ENCODE data around the gene FRMD5. TPM values are rescaled to one million over a fixed set of nuclear protein-coding genes. Genes with fewer than 3 reads are reported as not detected.
"Not testable (repeated sequence)": the region's sequence is repeated elsewhere in the genome, so short reads cannot be mapped to it uniquely, and the experiment has no call there.

Gene FRMD5
- total RNA-seq (2014; rRNA removed; shearing (Covaris generic)): 4.3 and 5.8 TPM in 2 replicates

DNA sequence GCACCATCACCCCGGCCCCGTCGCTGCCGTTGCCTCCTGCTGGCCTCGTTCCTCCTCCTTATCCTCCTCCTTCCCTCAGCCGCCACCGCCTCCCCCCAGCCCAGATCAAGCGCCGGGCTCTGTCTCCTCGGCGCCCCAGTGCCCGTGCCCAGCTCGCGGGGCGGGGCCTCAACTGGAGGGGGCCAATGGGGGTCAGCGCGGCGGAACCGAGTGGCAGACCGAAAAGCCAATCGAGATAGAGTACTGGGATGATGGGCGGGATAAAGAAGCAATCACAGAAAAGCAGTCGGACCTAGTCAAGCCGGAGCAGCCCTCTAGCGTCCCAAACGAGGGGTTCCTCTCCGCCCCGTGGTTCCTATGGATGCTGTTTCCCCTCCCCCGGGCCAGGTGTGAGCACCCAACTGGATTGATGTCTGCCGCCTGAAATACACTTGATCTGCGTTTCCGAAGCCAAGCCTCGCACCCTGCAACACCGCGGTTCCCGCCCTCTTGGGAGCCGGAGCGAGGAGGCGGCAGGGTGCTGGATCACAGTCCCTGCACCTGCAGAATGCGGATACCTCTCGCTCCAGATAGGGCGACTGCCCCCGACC lies at the start of gene FRMD5:
FRMD5 (minus strand) TSS at position 121 of the 590 bp plus-strand sequence.
- peak; percentile 99 for DNase-seq (ENCODE audit: low spot score)

DNA sequence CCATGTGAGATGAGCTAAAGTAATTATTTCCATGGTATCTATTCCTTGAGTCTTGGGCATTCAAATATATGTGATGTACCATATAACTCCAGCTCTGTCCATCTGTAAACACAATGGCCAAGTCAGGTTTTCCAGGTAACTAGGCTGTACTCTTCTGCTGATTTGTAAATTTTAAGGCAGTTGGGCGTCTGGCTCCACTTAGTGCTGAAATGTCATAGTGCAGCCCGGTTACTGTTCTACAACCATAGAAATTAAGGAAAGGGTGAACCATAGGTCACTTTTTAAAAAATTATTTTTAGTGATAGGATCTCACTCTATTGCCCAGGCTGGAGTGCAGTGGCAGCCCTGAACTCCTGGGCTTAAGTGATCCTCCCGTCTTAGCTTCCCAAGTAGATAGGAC lies 48.8 kb upstream of the FRMD5 start:
- DNase-seq (ENCODE audit: low spot score): peak; percentile 36

DNA sequence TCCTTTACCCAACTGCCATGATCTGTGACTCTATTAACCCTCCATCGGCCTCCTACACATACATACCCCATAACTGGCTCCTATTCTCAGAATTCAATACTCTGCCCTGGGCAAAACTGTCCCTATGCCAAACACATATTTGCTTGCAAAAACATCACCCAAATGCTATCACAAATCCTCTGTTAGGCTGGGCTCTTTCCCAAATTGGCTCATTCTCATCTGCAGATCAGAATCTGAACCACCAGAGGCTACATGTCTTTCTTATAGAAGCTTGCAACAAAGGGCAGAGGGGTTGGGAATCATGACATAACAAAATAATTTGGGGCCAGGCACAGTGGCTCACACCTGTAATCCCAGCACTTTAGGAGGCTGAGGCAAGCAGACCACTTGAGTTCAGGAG lies 48.1 kb upstream of the FRMD5 start:
- DNase-seq (ENCODE audit: low spot score): no peak

DNA sequence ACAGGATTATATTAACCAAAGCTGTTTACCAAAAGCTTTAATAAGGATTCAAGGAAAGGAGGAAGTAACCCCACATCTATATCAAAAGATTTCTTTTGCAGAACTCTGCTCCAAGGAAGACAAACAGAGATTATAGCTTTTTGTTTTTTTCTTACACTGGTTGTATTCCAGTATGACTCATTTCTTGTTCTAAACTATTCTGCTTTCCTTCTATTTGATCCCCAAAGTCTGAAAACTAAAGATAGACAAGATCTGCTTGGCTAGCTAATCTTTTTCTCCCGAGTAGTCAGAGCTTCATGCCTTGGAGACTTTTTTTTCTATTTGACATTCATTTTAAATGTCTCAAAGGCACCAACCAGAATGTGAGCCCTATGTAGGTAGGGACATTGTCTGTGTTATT lies 36.8 kb upstream of the FRMD5 start:
- no peak for DNase-seq (ENCODE audit: low spot score)

DNA sequence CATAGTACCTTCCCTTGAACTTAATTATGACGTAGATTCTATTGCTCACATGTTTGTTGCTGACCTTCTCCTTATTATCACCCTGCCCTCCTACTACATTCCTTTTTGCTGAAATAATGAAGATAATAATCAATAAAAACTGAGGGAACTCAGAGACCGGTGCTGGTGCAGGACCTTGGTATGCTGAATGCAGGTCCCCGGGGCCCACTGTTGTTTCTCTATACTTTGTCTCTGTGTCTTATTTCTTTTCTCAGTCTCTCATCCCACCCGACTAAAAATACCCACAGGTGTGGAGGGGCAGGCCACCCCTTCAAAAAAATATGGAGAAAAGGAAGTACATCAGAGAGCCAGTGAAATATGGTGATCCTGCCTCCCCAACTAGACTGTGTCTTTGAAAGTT lies 34.2 kb upstream of the FRMD5 start:
- DNase-seq (ENCODE audit: low spot score): not testable (repeated sequence)

DNA sequence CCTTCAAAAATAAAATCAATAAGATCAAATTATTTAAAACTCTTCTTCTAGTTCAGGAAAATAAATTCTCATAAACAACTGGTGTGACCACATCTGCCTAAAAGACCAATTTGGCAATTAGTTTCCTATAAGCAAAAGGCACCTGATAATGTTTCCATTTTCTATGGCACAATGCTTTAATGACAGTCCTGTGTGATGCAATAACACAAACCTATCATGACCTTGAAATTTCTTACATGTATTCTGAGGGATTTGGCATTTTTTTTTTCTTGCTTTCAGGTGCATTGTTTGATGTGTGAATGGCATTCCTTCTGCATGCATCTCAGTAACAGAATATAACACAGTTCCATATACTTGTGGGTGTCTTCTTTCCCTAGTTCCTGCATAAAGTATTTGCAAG lies 32.5 kb upstream of the FRMD5 start:
- no peak for DNase-seq (ENCODE audit: low spot score)

DNA sequence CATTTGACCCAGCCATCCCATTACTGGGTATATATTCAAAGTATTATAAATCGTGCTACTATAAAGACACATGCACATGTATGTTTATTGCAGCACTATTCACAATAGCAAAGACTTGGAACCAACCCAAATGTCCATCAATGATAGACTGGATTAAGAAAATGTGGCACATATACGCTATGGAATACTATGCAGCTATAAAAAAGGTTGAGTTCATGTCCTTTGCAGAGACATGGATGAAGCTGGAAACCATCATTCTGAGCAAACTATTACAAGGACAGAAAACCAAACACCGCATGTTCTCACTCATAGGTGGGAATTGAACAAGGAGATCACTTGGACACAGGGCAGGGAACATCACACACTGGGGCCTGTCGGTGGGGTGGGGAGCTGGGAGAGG lies 31.9 kb upstream of the FRMD5 start:
- DNase-seq (ENCODE audit: low spot score): not testable (repeated sequence)

DNA sequence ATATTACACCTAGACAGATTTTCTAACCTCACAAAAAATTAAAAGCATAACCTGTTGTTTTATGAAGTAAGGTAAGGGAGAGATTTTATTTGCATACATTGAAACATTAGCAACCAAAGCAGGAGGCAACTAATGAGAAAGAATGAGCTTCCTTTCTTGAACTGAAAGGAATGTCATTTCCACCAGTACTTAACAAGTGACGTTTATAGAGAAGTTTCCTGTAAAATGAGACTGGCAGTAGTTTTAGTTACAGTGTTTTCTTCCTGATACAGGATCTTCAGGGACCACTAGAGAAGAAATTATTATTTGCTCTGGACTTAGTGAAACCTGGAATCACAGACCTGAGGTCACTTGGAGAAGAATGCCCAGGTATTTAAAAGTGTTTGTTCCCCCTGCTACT lies 27.4 kb upstream of the FRMD5 start:
- DNase-seq (ENCODE audit: low spot score): no peak

DNA sequence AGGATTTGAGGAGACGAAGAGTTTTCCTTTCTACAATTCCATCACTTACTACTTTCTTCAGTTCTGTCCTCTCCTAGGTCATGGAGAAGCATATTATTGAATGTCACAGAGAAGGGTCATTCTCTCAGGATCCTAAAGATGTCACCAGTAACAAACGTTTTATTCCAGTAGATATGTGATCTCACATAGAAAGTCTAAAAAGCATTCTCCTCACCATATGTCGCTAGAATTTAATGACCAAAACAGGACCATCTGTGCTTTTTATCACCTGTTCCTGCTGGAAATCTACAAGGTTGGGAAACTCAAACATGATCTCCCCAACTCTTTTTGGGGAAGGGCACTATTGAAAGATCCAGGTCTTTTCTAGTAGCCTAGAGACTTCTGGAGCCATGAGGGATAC lies 24.0 kb upstream of the FRMD5 start:
- no peak for DNase-seq (ENCODE audit: low spot score)

DNA sequence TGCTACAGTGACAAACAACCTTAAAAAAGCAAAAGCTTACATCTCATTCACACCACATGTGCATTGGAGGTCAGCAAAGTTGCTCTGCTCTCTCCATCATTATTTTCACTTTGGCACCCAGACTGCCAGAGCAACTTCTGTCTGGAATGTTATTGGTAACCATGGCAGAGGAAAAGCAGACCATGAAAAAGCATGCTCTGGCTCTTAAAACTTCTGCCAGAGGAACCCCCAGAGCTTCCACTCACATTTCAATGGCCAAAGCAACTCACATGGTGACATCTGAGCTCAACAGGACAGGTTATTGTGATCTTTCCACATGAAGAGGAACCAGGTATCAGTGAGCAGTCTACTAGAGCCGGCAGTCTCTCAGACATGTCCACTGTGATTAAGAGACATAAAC lies 21.9 kb upstream of the FRMD5 start:
- no peak for DNase-seq (ENCODE audit: low spot score)

DNA sequence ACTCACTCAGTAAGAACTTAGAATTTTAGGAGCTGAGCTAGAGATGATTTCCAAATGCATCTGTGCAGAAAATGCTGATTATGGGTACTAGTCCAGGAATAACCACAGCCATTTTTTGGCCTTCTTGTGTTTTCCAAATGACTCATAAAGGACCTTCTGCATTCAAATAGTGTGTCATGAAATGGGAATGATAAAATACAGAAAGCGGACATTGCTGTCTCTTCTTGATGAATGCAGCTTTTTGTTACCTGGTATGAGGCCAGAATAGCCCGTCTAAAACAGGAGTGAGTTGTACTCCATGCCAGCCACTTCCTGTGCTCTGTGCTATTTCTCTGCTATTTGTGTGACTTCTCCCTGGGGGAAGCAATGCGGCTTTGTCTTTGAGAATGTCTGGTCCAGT lies 20.5 kb upstream of the FRMD5 start:
- no peak for DNase-seq (ENCODE audit: low spot score)

DNA sequence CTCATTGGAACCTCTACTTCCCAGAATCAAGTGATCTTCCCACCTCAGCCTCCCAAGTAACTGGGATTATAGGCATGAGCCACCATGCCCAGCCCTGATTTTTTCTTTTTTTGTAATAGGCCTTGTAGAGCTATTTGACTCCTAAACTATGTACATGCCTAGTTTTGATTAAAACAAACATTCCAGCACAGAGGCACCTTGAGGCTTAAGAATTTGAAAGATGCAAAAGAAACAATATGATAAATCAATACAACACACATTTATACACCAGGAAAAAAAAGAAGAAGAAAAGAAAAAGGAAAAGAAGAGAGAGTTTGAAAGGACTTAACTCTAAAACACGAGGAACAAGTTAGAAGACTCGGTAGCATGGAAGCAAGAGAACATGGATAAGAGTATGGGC lies 13.9 kb upstream of the FRMD5 start:
- no peak for DNase-seq (ENCODE audit: low spot score)

DNA sequence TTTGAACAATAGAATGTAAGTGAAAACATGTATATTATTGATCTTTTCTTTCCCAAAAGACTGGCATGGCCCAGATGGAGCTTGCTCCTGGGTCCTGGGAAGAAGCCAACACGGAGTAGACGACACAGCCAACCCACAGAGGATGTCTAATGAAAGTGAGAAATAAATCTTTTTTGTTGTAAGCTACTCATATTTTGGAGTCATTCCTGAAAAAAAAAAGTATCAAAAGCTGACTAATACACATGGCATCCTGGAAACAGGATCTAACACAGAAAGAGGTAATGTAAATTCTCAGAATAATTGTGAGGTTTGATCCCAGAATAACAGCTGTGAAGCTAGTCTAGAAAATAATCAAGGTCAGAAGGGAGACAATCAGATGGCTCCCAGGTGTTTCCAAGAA lies 12.6 kb upstream of the FRMD5 start:
- DNase-seq (ENCODE audit: low spot score): no peak

DNA sequence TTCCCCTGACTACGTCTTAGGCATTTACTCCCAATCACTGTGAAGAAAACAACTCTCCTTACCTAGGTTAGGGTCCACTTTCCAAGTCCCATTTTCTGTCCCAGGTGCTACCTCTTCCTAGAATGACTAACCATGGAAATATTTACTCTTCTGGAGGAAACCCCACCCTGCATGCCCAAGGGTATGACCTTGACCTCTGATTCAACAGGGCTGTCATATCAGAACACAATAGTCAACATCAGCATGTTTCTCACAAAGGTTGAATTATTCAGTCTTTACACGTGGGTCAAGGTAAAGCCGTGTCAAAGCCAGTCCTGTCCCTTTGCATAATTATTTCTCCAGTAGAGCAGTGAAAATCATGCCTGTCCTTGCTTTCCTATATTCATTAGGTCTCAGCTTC lies 4.3 kb upstream of the FRMD5 start:
- no peak for DNase-seq (ENCODE audit: low spot score)

DNA sequence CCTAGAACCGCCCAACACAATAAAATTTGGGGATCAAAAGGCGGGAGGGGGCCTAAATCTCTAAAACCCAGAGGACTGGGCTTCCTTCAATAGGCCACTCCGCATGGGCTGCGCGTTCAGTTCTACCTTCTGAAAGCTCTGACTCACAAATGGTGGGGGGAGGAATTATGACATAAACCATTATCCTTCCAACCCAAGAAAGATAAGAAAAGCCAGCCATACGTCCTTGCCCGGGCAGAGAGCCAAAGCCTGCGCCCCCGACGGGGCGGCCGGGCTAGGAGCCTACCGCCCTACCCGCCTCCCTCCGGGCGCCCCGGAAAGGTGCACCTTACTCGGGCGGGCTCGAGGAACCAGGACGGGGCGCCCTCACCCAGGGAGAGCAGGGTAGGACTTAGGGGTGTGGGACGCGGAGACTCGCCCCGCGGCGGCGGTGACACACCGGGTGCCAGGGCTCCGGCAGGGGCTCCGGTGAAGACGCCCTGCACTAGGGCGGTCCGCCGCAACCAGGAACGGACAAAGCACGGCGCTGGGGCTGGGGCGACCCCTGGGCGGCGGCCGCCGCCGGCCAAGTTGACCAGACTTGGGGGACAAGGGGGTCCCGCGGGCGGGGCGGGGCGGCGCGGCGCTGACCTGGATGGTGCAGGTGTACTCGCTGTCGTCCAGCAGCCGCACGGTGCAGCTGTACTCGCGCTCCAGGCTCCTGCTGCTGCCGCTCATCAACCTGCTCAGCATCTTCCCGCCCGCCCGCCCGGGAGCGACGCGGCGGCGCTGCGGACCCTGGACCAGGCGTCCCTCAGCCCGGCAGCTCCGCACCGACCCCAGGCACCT lies 534 bp downstream of the FRMD5 start:
- DNase-seq (ENCODE audit: low spot score): peak; percentile 77

DNA sequence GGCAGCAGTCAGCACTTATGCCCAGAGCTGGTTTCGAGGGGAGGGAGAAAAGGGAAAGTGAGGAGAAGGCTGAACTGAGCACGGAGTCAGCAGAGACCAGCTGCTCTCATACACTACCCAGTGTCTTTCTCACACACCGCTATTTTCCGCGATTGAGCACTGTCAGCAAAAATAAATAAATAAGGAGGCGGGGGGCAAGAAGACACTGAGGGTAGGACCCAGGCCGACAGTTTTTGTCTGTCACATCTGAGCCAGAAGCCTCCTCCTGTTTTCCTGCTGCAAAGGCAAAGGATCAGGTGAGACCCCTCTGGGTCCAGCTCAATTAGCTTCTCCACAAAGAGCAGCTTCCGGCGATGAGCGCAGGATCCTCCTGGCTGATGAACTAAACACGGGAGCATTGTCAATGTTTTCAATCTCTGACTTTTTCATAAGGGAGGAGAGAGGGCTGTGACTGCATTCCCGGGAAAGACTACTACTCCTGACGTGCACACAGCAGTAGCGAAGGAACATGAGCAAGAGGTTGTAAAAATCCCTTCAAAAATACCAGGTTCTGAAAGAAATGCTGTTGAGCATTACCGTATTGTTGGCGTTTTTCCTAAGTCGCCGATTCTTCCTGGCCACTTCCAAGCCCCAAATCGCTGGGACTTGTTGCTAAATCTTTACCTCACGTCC lies 1.3 kb downstream of the FRMD5 start:
- no peak for DNase-seq (ENCODE audit: low spot score)

DNA sequence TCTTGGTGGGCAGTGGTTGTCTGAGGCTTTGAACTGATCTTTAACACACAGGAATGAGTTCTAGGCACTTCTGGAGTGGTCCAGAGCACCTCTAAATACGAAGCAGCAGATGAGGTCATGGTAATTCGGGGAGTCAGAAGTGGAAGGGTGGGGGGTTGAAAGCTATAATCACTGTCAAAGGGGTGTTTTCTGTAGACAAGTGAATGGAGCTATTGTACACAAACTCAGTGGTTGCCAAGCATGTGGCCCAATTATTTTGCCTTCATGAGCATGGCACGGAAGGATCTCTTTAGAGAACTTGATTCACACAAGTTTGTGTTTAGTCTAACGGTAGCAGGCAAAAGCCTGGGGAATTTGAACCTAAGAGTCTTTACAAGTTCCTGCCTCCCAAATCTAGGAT lies 6.3 kb downstream of the FRMD5 start:
- DNase-seq (ENCODE audit: low spot score): no peak

DNA sequence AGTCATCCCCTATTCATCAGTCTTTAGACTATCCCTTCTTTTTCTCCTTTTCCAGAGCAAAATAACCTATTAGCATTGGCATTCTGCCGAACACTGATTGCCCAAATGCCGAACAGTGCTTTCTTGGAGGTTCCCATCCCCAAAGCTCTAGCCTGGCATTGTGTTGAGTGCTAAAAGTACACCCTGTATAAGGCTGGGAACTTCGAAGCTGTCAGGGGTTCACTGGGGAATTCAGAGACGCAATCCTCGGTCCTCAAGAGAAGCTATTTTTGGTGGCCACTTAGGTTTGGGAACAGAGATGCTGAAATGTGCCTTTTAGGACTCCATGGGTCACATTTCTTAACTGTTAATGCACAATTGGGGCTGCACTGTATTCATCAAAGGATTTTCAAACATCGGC lies 8.4 kb downstream of the FRMD5 start:
- DNase-seq (ENCODE audit: low spot score): no peak

DNA sequence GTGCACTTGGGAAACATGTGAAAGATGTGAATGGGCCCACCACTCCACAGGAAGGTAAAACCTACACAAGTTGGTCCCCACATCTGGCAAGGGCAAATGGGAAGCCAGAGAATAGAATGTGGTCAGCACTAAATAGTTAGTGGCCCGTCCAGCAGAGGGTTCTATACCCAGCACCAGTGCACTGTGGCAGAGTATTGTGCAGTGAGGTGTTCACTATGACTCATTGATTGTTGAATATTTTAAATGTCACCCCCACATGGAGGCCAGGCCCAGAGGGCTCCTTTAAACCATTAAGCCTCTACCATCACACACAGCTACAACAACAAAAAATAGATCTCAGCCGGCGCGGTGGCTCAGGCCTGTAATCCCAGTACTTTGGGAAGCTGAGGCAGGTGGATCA lies 11.7 kb downstream of the FRMD5 start:
- DNase-seq (ENCODE audit: low spot score): no peak

DNA sequence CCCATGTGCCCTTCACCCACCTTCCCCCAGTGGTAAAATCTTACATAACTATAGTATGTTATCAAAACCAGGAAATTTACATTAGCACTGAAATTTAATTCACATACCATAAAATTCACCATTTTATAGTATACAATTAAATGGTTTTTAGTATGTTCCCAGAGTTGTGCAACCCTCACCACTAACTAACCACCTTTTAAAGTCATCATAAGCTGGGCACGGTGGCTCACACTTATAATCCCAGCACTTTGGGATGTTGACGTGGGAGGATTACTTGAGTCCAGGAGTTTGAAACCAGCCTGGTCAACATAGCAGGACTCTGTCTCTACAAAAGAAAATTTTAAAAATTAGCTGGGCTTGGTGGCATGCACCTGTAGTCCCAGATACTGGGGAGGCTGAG lies 13.7 kb downstream of the FRMD5 start:
- DNase-seq (ENCODE audit: low spot score): no peak

DNA sequence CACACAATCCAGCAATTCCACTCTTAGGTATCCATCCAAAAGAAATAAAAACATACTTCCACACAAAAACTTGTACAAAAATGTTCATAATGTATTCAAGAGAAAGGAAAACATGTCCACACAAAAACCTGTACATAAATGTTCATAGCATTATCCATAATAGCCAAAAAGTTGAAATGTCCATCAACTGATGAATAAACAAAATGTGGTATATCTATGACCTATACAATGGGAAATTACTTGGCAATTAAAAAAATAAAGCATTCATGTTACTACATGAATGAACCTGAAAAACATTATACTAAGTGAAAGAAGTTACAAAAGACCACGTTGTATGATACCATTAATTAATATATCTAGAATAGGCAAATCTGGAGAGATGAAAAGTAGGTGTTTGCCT lies 17.9 kb downstream of the FRMD5 start:
- DNase-seq (ENCODE audit: low spot score): no peak

DNA sequence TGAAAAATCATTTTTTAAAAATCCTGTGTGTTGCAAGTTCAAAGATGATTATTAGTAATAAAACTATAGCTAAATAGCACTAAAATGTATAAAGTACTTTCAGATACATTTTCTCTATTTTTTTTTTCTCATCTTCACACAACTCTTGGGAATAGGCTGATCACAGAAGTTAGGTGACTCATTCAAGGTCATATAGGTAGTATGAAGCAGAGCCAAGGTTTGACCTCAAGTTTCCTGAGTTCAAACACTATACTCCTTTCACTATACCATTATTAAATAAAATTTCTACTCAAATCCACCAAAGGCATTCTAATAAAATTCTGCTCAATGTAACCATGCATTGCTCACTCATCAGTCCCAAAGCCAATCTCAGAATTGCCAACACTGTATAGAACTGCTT lies 21.3 kb downstream of the FRMD5 start:
- DNase-seq (ENCODE audit: low spot score): no peak

DNA sequence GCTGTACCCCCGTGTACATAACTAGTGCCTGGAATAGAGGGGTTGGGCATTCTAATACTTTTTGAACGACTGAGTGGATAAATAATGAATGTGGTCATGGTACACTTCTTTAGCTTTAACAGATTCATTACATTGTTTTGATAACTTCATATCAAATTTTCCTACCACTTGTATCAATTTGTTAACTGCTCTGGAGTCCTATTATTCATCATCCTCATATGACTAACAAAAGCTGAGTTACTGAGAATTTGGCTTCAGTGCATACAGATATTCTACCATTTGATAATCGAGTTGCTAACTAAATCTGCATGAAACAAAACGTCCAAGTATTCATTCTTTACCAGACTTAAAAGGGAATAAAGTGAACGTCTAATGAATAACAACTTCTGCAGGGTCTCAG lies 31.7 kb downstream of the FRMD5 start:
- DNase-seq (ENCODE audit: low spot score): no peak
